Endothelial cell of umbilical vein (primary cell): ENCODE results near the gene EDEM3. TPM values are rescaled to one million over a fixed set of nuclear protein-coding genes. Genes with fewer than 3 reads are reported as not detected.
"Not testable (repeated sequence)": the region's sequence is repeated elsewhere in the genome, so short reads cannot be mapped to it uniquely, and the experiment has no call there.

ENCODE experiments used
- BruUV-seq: library from RNA; stranded (reverse); fragments of 400-500 nt; replicated peaks from 2 replicates; lab custom pipeline; 2021; lab: Mats Ljungman, UMichigan
- CTCF ChIA-PET: fragments of 300-600, 350-600 bp; sonication (Branson Sonifier 250); formaldehyde crosslinking; loops from one replicate; lab custom pipeline; 2021; ENCODE audit warnings: antibody characterized with exemption, inconsistent platforms; lab: Charles Lee
- POLR2A ChIA-PET: fragments of 300-600, 350-600 bp; sonication (Branson Sonifier 250); formaldehyde crosslinking; loops from one replicate; lab custom pipeline; 2021; ENCODE audit warnings: antibody characterized with exemption, inconsistent platforms; lab: Charles Lee
- DNase-seq: peaks from one replicate; pipeline ENCODE4 v3.0.0-alpha.2; 2011; ENCODE audit warnings: low read depth, low spot score
- FAIRE-seq: peaks from 2 replicates; lab custom pipeline; 2011; peaks lifted over from hg19 to GRCh38; lab: Jason Lieb, UNC
- H2AFZ ChIP-seq: 2 replicates; pipeline ENCODE4 v1.6.0; 2012; ENCODE audit warnings: low read depth, low read length, control low read depth, inconsistent platforms
- H3K27ac ChIP-seq: 2 replicates; pipeline ENCODE4 v1.5.1; 2011; ENCODE audit warnings: low read depth, mild to moderate bottlenecking, control low read depth, low read length, moderate library complexity; ENCODE audit not compliant: insufficient read depth
- H3K27me3 ChIP-seq, 2 experiments: 2 replicates each; pipeline versions ENCODE4 v1.6.0 to v1.6.1; 2011; ENCODE audit warnings: low read length in 2 of 2, mixed read lengths in 1 of 2; ENCODE audit not compliant: control insufficient read depth in 2 of 2, insufficient read depth in 2 of 2
- H3K36me3 ChIP-seq, 2 experiments: 2 replicates in 1 of 2; 3 replicates in 1 of 2; pipeline ENCODE4 v1.5.1; 2011; ENCODE audit warnings: low read length in 2 of 2, mild to moderate bottlenecking in 1 of 2, moderate library complexity in 1 of 2; ENCODE audit not compliant: control insufficient read depth in 2 of 2, insufficient read depth in 2 of 2; ENCODE audit errors: extremely low read depth in 1 of 2
- H3K4me1 ChIP-seq: 3 replicates; pipeline ENCODE4 v1.5.1; 2011; ENCODE audit warnings: mild to moderate bottlenecking, low read length; ENCODE audit not compliant: control insufficient read depth, insufficient read depth; ENCODE audit errors: extremely low read depth
- H3K4me2 ChIP-seq: 2 replicates; pipeline ENCODE4 v1.6.1; 2011; ENCODE audit warnings: low read length, control low read depth, mixed read lengths; ENCODE audit not compliant: insufficient read depth
- H3K4me3 ChIP-seq, 3 experiments: fragments of 200-600 bp in 1 of 3; sonication (generic), shearing (Covaris generic) in 1 of 3; replicated peaks in 1 of 3; 2 replicates each; pipeline ENCODE4 v1.5.1; 2011 to 2016; ENCODE audit warnings: control low read depth in 3 of 3, low read length in 3 of 3, mild to moderate bottlenecking in 2 of 3, inconsistent platforms in 1 of 3, low read depth in 1 of 3, moderate library complexity in 1 of 3; ENCODE audit not compliant: insufficient read depth in 1 of 3
- H3K79me2 ChIP-seq: 2 replicates; pipeline ENCODE4 v1.6.0; 2012; ENCODE audit warnings: low read length, inconsistent platforms; ENCODE audit not compliant: control insufficient read depth, insufficient read depth
- H3K9ac ChIP-seq: replicated peaks from 2 replicates; pipeline ENCODE3; 2011; ENCODE audit warnings: low read length, control low read depth; ENCODE audit not compliant: insufficient read depth; ENCODE audit errors: extremely low read depth
- H3K9me1 ChIP-seq: replicated peaks from 3 replicates; pipeline ENCODE4 v1.6.0; 2011; ENCODE audit warnings: mild to moderate bottlenecking, low read length; ENCODE audit not compliant: control insufficient read depth, insufficient read depth; ENCODE audit errors: extremely low read depth
- H3K9me3 ChIP-seq: replicated peaks from 2 replicates; pipeline ENCODE4 v1.5.1; 2012; ENCODE audit warnings: low read length, inconsistent platforms; ENCODE audit not compliant: control insufficient read depth, insufficient read depth
- H4K20me1 ChIP-seq: replicated peaks from 2 replicates; pipeline ENCODE3; 2011; ENCODE audit warnings: mild to moderate bottlenecking, low read length; ENCODE audit not compliant: control insufficient read depth, insufficient read depth; ENCODE audit errors: extremely low read depth
- EZH2 ChIP-seq: IDR thresholded peaks from 2 replicates; pipeline ENCODE4 v1.6.1; 2012; ENCODE audit warnings: borderline replicate concordance, low read depth, mild to moderate bottlenecking, moderate library complexity, low read length, inconsistent platforms; ENCODE audit not compliant: severe bottlenecking
- FOS ChIP-seq: IDR thresholded peaks from 2 replicates; pipeline ENCODE4 v1.6.1; 2011; ENCODE audit warnings: mild to moderate bottlenecking, low read length, moderate library complexity, borderline replicate concordance; ENCODE audit not compliant: insufficient read depth
- GATA2 ChIP-seq: IDR thresholded peaks from 2 replicates; pipeline ENCODE4 v1.7.0; 2011; ENCODE audit warnings: low read depth, mild to moderate bottlenecking, moderate library complexity, mixed read lengths, low read length; ENCODE audit not compliant: insufficient read length, insufficient read depth
- JUN ChIP-seq: IDR thresholded peaks from 2 replicates; pipeline ENCODE4 v1.6.1; 2011; ENCODE audit warnings: borderline replicate concordance, low read depth; ENCODE audit not compliant: insufficient read length, insufficient read depth
- MYC ChIP-seq: IDR thresholded peaks from one replicate; pipeline ENCODE4 v1.6.1; 2011; ENCODE audit warnings: mild to moderate bottlenecking, low read depth, low read length
- POLR2A ChIP-seq: IDR thresholded peaks from 2 replicates; pipeline ENCODE4 v1.6.1; 2012; ENCODE audit warnings: low read depth, mild to moderate bottlenecking, control low read depth, low read length
- POLR2AphosphoS5 ChIP-seq: IDR thresholded peaks from 2 replicates; pipeline ENCODE4 v1.6.1; 2012; ENCODE audit warnings: low read depth, mild to moderate bottlenecking, control low read depth, low read length, moderate library complexity; ENCODE audit not compliant: insufficient read depth
- dilution Hi-C: fragments of 300-500 bp; cut with MboI; formaldehyde crosslinking; loops from one replicate; pipeline ENCODE4 v1.15.0; 2019; ENCODE audit warnings: low sequenced_read_pairs; ENCODE audit not compliant: extremely low pct_ligation_motif_present
- intact Hi-C: fragments of 100-400 bp; cut with micrococcal nuclease; formaldehyde crosslinking; loops from one replicate; pipeline ENCODE4 v1.10.0; 2022
- polyA plus RNA-seq, 4 experiments: library from polyadenylated mRNA; depleted of rRNA in 3 of 4; stranded (reverse) in 3 of 4; unstranded in 1 of 4; fragments of >200 nt; gene quantifications; 2 replicates each; pipeline versions ENCODE4 v1.2.1 to v1.2.3, GENCODE V29; 2011 to 2012; ENCODE audit warnings: missing spikeins in 1 of 4
- total RNA-seq: library from RNA; stranded (reverse); gene quantifications from 2 replicates; pipeline ENCODE4 v1.2.3, GENCODE V29; 2021
- TF ChIP-seq, protein P1 (sequence below): IDR thresholded peaks from 2 replicates; pipeline ENCODE4 v1.6.1; 2011; ENCODE audit not compliant: insufficient read depth, insufficient read length
- TF ChIP-seq, protein P2 (sequence below), 2 donors: IDR thresholded peaks; 1 replicate in 1 of 2; 2 replicates in 1 of 2; pipeline ENCODE4 v1.5.1; 2011; ENCODE audit warnings: low read length in 2 of 2, mild to moderate bottlenecking in 2 of 2, moderate library complexity in 2 of 2, control low read depth in 1 of 2, inconsistent platforms in 1 of 2, low read depth in 1 of 2; ENCODE audit not compliant: insufficient read depth in 1 of 2; ENCODE audit errors: extremely low read depth in 1 of 2

Gene EDEM3
- total and polyA plus RNA-seq, 2 donors (not counting 3 experiments of a cell fraction or from before 2014, with no cell fraction given) = 6.6 to 26.3 TPM

DNA sequence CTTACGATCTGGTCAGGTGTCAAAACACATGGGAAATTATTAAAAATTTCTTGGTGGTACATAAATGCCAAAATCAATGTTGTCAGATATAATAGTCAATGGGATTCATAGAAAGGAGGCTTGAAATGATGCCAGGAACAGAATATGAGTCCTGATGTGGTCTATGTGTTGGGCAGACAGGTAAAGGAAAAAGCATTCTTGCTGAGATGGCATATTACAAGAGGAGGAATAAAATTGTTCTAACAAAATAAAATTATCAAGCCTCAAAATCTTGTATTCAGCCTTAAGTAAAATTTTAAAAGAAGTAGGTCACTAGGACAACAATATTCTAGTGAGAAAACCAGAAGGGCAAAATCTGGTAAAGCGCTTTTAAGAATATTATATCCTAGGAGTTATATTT is 30.9 kb upstream of the EDEM3 start:
- CTCF ChIA-PET = no interaction called here
- intact Hi-C loops = no loop called here
- FAIRE-seq = no peak

DNA sequence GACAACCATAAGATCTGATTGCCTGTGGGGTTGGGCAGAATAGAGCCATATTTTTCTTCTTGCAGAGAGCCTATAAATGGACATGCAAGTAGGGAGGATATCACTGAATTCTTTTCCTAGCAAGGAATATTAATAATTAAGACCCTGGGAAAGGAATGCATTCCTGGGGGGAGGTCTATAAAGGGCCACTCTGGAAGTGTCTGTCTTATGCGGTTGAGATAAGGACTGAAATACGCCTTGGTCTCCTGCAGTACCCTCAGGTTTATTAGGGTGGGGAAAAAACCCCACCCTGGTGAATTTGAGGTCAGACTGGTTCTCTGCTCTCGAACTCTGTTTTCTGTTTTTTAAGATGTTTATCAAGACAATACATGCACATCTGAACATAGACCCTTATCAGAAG is 29.1 kb upstream of the EDEM3 start:
- H2AFZ ChIP-seq, H3K27me3 ChIP-seq, FAIRE-seq, H3K4me2 ChIP-seq, DNase-seq, POLR2A ChIA-PET, BruUV-seq, H3K27ac ChIP-seq, H3K36me3 ChIP-seq, H3K79me2 ChIP-seq, dilution Hi-C loops, H3K9me1 ChIP-seq, H3K9ac ChIP-seq, H3K4me3 ChIP-seq, CTCF ChIA-PET, H4K20me1 ChIP-seq, H3K4me1 ChIP-seq, H3K9me3 ChIP-seq, intact Hi-C loops: not testable (repeated sequence)

More for the DNA sequence above, 30.9 kb upstream of the EDEM3 start:
- no peaks in the 10 kb centered on the region for H3K4me1 ChIP-seq
- no peaks in the 10 kb centered on the region for H4K20me1 ChIP-seq
- no peak for DNase-seq
- POLR2A ChIA-PET = no interaction called here
- no TSS peak for BruUV-seq
- no peak overlapping the region for H2AFZ ChIP-seq
- no peak for TF ChIP-seq EZH2
- no peak for TF ChIP-seq POLR2AphosphoS5
- no peak for TF ChIP-seq POLR2A
- TF ChIP-seq JUN = no peak
- TF ChIP-seq, protein P1, sequence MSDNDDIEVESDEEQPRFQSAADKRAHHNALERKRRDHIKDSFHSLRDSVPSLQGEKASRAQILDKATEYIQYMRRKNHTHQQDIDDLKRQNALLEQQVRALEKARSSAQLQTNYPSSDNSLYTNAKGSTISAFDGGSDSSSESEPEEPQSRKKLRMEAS = no peak
- no peak for TF ChIP-seq FOS
- no peak for TF ChIP-seq MYC
- TF ChIP-seq, protein P2, sequence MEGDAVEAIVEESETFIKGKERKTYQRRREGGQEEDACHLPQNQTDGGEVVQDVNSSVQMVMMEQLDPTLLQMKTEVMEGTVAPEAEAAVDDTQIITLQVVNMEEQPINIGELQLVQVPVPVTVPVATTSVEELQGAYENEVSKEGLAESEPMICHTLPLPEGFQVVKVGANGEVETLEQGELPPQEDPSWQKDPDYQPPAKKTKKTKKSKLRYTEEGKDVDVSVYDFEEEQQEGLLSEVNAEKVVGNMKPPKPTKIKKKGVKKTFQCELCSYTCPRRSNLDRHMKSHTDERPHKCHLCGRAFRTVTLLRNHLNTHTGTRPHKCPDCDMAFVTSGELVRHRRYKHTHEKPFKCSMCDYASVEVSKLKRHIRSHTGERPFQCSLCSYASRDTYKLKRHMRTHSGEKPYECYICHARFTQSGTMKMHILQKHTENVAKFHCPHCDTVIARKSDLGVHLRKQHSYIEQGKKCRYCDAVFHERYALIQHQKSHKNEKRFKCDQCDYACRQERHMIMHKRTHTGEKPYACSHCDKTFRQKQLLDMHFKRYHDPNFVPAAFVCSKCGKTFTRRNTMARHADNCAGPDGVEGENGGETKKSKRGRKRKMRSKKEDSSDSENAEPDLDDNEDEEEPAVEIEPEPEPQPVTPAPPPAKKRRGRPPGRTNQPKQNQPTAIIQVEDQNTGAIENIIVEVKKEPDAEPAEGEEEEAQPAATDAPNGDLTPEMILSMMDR (IDR thresholded peaks at IDR 0.05; ENCODE audit: extremely low read depth in 1 of 2, insufficient read depth in 1 of 2, low read depth in 1 of 2, low read length in 2 of 2) = no peak
- no peak for TF ChIP-seq GATA2
- H3K27ac ChIP-seq = no peak overlapping the region
- no peak overlapping the region for H3K9ac ChIP-seq
- no peaks in the 10 kb centered on the region for H3K79me2 ChIP-seq
- H3K9me1 ChIP-seq = no peaks in the 10 kb centered on the region
- H3K9me3 ChIP-seq = no peaks in the 10 kb centered on the region
- no peaks in the 10 kb centered on the region for H3K27me3 ChIP-seq
- H3K4me2 ChIP-seq = no peak overlapping the region
- dilution Hi-C loops = no loop called here
- no peaks in the 10 kb centered on the region for H3K36me3 ChIP-seq
- H3K4me3 ChIP-seq = no peak overlapping the region
